HL-60 (cell line): ENCODE measurements around the gene PDPN.

ENCODE experiments used
- CTCF ChIP-seq: IDR thresholded peaks from one replicate; pipeline ENCODE4 v1.5.1; 2011; ENCODE audit warnings: low read length, control low read depth, inconsistent platforms; ENCODE audit not compliant: insufficient read depth
- GABPA ChIP-seq: IDR thresholded peaks from 2 replicates; pipeline ENCODE4 v1.6.1; 2012; ENCODE audit warnings: low read depth
- POLR2AphosphoS5 ChIP-seq: IDR thresholded peaks from 2 replicates; pipeline ENCODE4 v1.6.1; 2012; ENCODE audit warnings: low read depth
- REST ChIP-seq: IDR thresholded peaks from 2 replicates; pipeline ENCODE4 v1.6.1; 2012; ENCODE audit warnings: low read depth; ENCODE audit not compliant: insufficient replicate concordance
- SPI1 ChIP-seq: IDR thresholded peaks from 2 replicates; pipeline ENCODE4 v1.6.1; 2012; ENCODE audit warnings: low read depth, mild to moderate bottlenecking, borderline replicate concordance

- no peak for TF ChIP-seq CTCF
- no peak for TF ChIP-seq REST
- TF ChIP-seq POLR2AphosphoS5 = no peak
- TF ChIP-seq GABPA = no peak
- no peak for TF ChIP-seq SPI1
These were observed 2.4 kb downstream of the PDPN start for GRCh38 chr1:13586001-13586400.
